AG08396 (cell line): ENCODE data around the gene SRPK2.
"Not testable (repeated sequence)": the region's sequence is repeated elsewhere in the genome, so short reads cannot be mapped to it uniquely, and the experiment has no call there.

Source experiments
- DNase-seq: peaks from one replicate; pipeline ENCODE4 v3.0.0; 2012; ENCODE audit warnings: low spot score, mixed read lengths

SRPK2 gene

DNA sequence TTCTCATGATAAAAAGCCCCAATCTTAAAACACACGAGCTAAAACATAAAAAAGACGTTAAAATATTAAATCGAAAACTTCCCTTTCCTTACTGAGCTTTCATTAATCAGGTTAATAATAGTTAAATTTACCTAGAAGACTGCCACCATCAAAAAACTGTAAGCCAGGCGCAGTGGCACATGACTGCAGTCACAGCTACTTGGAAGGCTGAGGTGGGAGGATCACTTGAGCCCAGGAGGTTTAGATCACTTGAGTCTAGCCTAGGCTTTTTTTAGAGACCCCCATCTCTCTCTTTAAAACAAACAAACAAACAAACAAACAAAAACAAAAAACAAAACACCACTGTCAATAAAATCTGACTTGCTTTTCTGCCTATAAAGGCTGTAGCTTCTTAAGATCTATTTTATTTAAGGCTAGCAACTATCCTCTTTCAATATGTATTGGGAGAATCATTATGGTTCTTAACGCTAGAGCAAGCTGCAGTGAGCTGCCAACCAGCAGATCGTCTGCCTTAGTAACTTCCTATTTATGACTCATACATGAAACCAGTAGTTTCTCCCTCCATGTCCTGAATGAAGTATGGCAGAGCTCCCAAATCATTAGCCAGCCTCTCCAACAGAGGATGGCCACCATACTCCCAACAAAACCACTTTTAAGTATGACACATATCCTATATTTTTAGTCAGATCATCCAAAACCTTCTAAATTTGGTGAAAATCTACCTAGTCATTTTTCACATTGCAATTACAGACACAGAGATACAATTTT, 163.7 kb downstream of the SRPK2 start:
- DNase-seq, result peak; percentile 78

DNA sequence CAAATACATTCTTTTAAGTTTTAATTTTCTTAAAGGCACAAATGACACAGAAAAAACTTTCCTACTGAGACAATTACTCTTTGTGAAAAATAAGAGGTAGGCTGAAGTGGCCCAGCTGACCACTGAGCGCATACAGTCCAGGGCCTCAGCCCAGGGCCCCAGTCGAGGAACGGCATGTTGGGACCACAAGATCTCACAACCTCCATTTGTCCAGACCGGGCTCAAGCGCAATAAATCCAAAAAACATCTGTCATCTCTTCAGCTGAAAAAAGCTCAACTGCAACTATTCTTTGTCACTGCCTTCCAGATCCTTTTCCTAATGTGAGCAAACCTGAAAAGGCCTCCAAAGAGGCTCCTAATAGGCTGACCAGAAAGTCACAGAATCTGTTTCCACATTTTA, 165.8 kb downstream of the SRPK2 start:
- DNase-seq, result no peak

DNA sequence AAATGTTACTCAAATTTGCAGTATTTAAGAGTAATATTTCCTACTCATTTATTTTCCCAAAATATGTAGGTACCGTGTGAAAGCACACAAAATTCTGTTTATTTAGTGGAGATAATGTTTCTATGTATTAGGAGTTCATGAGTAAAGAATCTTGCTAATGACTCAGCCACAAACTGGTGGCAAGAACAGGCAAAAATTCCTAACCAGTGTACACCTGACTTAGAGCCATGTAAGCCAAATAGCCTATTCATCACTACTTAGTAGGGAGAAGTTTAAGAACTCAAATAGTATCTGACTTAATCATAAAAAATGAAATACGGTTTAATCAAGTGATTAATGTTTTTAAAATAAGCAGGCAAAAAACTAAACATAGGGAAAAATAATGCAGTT, 169.0 kb downstream of the SRPK2 start:
- DNase-seq, result peak; percentile 21

DNA sequence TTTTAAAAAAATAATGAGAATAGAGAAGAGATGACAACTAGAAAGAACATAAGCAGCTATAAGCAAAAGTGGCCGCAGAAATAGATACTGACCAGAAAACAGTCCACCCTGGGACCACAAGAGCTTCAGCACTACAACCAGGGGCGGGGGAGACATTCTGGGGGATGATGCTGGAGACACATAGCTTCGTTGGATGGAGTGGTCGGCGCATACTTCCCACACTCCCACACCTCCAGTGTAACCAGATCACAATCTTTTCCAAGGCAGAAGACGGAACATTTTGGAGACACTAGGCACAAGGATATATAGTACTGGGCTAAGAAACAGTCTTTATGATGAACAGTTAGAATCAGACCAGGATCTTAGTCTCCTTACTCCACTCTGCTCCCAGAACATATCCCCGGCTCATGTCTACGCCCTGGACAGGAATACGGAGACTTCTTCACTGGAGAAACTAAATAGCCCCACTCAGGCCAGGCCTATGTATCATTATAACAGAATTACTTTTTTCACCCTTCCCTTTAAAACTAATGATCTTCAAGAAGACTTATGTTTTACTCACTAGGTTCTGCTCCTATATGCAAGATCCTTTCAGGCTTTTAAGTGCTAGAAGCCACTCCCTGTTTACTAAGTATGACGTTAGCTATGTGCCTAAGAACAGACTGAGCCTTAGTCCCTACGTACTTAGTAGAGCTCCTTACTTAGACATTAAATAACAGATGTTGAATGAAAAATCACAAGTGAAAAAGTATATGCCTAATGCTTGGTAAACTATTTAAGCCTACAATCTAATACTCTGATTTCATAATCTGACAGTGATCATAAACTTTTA, 169.6 kb downstream of the SRPK2 start:
- no peak for DNase-seq

DNA sequence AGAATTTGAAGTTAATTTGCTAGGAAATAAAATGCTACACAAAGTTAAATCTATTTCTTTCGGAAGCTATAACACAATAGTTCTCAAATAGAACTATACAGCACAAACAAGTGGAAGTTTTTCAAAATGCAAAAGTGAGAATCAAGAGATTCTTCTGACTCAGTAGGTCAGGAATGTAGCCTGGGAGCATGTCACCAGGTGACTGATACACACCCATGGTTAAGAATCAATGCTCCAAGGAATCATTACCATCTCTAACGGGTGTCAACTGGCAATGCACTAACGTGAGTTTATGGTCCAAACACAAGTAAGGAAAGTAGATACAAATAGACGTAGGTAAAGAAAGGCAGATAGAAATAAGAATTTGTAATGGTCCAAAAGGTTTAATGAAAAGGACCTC, 170.5 kb downstream of the SRPK2 start:
- no peak for DNase-seq

DNA sequence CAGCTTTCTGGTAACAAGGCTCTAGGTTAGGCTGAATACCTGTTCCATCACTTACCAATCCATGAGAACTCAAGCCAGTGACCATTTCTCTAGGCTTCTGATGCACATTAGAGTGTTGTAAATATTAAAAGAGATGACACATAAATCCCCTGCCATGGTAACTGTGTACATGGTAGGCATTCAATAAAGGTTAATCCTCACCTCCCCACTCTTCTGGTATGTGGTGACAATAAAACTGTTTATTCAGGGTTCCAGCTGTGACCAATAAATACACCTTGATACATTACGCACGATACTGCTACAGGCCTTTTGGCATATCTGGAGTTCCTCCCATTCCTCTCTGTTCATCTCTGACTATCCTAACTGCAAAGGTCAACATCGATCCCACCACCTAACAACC, 171.9 kb downstream of the SRPK2 start:
- no peak for DNase-seq

DNA sequence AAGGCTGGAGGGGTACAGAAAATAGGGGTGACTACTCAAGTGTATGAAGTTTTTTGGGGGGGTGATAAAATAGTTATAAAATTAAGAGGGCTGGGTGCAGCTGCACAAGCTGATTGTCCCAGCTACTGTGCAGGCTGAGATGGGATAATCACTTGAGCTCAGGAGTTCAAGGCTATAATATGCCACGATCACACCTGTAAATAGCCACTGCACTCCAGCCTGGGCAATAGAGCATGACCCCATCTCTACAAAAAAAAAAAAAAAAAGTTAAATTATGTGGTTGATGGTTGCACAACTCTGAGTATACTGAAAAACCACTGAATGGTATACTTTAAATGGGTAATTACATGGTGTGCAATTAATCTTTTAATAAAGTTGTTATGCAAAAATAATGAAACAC, 172.9 kb downstream of the SRPK2 start:
- no peak for DNase-seq

DNA sequence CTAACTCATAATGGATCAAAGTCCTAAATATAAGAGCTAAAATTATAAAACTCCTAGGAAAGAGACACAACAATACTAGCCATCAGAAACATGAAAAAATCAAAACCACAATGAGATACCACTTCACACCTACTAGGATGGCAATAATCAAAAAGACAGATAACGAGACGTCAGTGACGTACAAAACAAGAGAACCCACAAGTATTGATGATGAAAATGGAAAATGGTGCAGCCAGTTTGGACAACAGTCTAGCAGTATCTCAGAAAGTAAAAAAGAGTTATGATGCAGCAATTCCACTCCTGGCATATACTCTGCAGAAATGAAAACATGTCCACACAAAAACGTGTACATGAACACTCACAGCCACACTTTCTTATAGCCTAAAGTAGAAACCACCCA, 173.5 kb downstream of the SRPK2 start:
- no peak for DNase-seq

DNA sequence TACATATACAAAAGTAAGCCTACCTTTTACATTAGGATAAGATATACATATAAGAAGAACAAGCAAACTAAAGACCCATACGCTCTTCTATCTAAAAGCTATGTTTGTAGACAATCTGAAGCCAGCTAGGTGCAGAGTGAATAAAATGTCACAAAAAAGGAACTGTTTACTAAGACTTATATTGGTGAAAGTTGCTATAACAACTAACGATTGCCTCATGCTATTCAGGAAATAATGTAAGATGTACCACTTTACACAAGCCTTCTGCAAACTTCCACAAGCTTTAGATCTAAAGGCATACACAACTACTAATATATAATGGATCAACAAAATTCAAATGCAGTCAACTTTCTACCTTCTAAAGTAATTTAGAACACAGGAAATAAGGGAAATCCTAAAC, 175.1 kb downstream of the SRPK2 start:
- DNase-seq, result no peak

DNA sequence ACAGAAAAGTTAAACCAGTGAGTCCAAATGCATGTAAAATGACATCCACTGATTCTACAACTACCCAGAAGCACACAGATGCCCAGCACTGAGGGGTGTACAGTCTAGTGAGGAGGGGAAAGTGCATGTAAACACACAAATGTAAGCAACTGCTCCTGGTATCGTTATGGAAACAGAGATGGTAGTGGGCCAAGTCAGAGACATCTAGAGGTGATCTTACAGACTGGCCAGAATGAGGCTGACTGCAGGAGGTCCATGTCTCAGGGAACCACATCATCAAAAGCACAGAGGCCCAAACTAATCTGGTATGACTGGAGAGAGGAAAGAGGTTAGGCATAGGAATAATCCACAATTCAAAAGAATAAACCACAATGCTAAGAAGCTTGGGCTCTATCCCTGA, 176.5 kb downstream of the SRPK2 start:
- DNase-seq, result no peak

DNA sequence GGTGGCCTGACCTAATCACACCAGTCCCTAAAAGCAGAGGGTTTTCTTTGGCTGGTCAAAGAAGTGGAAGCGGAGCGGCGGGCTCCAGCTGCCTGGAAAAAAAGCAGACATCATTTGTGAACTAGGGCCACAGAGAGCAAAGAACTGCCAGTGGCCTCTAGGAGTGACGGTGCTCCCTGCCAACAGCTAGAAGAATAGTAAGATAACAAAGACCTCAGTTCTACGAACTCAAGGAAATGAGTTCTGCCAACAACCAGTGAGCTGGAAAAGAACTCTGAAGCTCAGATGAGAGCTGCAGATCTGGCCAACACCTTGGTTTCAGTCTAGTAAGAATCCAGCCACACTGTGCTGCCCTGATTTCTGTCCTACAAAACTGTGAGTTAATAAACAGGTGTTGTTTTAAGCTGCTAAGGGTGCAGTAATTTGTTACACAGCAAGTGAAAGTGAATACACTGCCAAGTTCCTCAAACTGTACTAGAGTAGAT, 178.0 kb downstream of the SRPK2 start:
- DNase-seq, result no peak

DNA sequence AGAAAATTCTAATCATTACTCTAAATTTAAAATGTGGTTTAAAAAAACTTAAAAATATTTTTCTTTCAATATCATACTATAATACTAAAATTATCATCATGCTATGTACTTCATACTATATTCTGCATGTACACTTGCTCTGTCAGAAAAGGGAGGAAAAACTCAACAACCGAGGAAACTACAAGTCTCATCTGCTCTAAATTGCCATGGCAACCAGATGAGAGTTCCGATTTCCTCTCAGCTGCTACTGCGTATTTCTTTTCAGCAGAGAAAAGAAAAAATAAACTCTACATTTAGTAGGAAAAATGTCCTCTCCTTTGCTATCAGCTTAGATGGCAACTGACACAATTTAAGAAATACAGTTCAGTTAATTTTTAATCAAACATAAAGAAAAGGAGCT, 178.9 kb downstream of the SRPK2 start:
- DNase-seq, result no peak

DNA sequence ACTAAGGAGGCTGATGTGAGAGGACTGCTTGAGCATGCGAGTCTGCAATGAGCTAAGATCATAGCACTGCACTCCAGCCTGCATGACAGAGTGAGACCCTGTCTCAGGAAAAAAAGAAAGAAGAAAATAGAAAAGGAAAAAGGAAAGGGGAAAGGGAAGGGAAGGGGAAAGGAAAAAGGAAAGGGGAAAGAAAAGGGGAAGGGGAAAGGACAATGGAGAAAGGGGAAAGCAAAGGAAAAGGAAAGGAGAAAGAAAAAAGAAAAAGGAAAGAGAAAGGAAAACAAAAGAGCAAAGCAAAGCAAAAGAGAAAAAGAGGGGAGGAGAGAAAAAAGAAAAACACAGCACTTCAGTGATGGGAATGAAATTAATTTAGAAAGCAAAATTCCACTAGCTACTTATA, 179.3 kb downstream of the SRPK2 start:
- no peak for DNase-seq

DNA sequence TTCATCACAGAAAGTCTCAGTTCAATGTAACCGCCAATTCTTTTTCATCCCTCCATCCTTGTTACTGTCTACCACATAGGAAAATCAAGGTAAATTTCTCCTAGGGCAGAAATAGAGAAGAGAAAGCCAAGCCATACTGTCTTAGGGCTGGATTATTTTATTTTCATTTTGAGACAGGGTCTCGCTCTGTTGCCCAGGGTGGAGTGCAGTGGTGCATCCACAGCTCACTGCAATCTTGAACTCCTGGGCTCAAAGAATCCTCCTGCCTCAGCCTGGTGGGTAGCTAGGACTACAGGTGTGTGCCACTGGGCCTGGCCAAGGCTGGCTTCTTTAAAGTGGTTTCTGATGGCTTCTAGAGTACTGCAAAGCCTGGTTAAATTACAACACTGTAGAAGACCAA, 181.7 kb downstream of the SRPK2 start:
- DNase-seq, result no peak

DNA sequence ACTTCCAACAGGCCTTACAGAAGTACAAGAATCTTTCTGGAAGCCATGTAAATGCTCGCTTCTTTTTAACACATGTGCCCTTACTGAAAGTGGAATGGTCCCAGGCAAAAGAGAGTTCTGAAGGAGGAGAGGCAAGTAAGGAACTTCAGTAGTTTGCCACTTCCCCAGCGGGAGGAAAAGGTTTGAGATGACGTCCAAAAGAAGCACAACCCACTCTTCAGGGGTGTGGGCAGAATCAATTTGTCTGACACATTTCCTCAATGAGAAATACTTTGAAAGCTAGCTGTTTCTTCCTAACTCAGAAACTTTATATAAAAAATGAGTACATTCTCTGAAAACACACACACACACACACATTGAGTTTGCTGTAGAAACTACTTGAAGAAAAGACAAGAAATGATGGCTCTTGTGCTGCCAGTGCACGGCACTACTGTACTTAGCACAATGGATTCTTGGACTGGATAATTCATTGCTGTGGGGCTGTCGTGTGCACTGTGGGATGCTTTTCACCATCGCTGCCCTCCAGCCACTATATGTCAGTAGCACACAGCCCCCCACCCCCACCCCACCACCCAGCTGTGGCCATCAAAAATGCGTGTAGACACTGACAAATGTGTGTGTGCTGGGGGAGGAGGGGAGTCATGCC, 183.0 kb downstream of the SRPK2 start:
- no peak for DNase-seq

DNA sequence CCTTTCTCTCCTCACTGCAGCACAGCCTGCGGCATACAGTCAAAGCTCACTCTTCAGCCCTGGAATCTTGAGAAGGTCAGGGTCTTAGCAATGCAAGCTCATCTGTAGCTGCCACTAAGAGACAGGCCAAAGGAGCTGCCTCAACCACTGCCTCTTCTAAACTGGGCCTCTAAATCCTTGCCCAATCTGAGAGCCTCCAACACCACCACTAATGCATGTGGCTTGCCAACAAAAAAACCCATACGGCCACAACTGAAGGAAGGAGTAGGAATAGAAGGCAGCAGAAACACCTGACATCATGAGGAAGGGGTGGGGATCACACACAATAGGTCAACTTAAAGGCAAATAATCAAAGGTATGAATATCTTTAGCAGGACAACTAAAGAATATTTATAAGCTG, 183.8 kb downstream of the SRPK2 start:
- DNase-seq, result no peak

DNA sequence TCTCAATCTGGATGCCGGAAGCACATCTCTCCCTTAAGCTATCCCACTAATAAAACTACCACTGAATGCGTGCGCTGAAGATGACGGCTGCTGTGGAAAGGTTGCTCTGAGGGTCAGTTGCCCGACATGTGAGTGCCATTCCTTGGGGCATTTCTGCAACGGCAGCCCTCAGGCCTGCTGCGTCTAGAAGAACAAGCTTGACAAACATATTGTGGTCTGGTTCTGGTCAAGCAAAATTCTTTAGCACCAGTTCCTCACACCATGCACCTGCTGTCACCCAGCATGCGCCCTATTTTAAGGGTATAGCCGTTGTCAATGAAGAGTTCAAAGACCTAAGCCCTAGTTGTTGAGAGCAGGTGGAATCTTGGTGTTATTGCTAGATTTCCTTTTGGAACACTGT, 184.2 kb downstream of the SRPK2 start:
- DNase-seq, result no peak

DNA sequence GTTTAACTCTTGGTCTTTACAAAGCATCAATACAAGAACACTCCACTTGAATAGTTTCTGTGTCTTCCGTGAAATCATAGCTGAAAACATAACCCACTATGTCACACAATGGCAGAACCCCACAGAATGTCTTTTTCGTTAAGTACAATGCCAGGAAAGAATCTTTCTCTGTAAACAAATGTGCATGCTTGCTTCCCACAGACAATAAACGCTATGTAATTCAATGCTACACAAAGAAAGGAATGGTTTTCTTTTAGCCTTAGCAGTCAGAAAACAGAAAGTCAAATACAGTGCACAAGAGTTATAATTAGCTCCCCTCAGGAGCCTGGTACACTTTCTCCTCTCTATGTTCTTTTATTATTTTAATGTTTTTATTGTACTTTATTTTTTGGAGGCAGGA, 186.1 kb downstream of the SRPK2 start:
- no peak for DNase-seq

DNA sequence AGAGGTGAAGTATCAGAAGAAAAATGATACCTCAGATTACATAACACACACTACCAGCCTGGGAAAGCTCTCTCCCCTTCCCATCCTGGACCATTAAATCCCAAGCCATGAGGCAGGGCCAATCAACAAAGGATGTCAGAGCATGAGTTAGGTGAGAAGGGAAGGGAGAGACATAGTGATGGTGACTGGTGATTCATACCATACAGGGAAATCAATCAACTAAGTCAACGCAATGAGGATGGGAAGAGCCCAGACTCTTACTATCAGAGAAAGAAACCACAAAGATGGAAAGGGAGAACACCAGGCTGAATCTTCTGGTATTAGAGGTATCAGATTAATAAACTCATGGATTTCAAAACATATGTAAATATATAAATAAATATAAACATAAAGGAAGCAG, 189.3 kb downstream of the SRPK2 start:
- no peak for DNase-seq

DNA sequence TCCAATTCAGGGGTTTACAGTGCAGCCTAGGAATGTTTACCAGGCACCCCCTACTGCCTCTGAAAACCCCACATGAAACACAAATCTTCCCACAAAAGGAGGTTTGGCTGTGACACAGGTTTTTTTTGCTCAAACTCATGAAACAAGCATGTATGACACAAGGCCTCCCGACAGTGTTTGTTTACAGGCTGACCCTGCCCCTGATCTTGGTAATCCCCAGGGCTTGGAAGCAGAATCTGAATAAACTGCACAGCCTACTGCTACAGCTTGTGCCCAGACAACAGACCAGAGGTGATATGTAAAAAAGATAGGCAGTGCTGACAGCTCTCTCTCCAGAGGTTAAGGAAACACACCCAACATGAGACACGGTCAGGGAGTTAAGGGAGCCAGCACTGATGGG, 190.5 kb downstream of the SRPK2 start:
- DNase-seq, result peak; percentile 68

DNA sequence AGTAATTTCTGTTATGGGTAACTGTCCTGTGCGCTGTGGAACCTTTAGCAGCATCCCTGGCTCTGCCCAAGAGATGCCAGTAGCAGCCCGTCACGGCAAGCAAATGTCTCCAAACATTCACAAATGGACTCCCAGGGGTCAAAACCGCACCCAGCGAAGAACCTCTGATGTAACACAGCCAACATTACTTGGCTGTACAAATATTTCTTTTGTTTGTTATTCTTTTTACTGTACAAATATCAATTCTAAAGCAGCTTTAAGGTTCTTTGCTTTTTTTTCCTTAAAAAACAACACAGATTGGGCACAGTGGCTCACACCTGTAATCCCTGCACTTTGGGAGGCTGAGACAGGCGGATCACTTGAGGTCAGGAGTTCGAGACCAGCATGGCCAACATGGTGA, 192.2 kb downstream of the SRPK2 start:
- no peak for DNase-seq

DNA sequence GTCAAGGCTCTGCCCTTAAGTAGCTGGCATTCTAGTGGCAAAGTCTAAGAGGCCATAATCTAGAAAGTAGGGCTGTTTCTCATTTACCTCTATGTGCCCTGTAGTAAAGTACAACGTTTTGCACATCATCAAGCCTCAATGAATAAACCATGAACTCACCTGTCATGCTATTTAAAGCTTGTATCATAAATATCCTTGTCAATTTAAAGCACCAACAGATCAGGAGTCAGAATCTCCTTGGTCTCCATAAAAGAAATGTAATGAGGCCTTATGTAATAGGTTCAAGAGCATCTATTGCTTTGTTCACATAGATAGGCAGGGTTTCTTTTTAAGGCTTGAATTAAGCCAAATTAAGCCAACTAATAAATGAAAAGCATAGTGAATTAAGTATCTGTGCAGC, 192.8 kb downstream of the SRPK2 start:
- DNase-seq, result no peak

DNA sequence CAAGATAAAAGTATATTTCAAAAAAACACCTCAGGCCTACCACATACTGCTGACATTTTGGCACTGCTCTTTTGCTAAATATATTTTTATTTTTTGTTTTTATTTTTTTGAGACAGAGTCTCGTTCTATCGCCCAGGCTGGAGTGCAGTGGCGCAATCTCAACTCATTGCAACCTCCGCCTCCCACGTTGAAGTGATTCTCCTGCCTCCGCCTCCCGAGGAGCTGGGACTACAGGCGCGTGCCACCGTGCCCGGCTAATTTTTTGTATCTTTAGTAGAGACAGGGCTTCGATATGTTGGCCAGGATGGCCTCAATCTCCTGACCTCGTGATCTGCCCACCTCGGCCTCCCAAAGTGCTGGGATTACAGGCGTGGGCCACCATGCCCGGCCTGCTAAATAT, 193.8 kb downstream of the SRPK2 start:
- DNase-seq, result not testable (repeated sequence)
